Measurements from ENCODE around the gene EBLN1.

DNA sequence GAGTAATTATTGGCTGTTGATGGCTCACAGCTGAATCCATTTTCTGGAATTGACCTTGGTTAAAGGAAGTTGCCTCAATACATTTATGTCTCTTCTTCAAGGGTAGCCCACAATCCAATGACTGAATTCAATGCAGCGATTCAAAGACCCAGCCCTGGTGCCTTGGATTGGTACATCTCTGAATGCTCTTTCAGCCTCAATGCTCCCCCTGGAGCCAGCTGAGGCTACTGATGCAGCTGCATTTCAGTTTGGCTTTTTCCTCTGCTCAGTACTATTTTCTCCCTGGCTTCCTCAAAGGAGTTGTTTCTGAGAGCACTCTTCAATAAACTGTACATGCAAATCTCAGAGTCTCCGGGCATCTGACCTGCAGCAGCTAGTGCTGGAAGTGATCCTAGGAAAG, 633 bp upstream of the EBLN1 start:
- TF ChIP-seq, protein P1, sequence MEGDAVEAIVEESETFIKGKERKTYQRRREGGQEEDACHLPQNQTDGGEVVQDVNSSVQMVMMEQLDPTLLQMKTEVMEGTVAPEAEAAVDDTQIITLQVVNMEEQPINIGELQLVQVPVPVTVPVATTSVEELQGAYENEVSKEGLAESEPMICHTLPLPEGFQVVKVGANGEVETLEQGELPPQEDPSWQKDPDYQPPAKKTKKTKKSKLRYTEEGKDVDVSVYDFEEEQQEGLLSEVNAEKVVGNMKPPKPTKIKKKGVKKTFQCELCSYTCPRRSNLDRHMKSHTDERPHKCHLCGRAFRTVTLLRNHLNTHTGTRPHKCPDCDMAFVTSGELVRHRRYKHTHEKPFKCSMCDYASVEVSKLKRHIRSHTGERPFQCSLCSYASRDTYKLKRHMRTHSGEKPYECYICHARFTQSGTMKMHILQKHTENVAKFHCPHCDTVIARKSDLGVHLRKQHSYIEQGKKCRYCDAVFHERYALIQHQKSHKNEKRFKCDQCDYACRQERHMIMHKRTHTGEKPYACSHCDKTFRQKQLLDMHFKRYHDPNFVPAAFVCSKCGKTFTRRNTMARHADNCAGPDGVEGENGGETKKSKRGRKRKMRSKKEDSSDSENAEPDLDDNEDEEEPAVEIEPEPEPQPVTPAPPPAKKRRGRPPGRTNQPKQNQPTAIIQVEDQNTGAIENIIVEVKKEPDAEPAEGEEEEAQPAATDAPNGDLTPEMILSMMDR (IDR thresholded peaks at IDR 0.05): no peak
- TF ChIP-seq EP300 (IDR thresholded peaks at IDR 0.05): no peak

Data from upper lobe of left lung (tissue), 4 donors.